ENCODE measurements around the gene CFAP57. TPM values are rescaled to one million over a fixed set of nuclear protein-coding genes. Genes with fewer than 3 reads are reported as not detected.

The CFAP57 gene
- total and polyA plus RNA-seq, 9 of the 15 experiments (the other 6 are each of a cell fraction or from before 2014, with no cell fraction given), result 0.04 to 0.22 (median 0.07) TPM; not detected in 3

- TF ChIP-seq, protein P1, sequence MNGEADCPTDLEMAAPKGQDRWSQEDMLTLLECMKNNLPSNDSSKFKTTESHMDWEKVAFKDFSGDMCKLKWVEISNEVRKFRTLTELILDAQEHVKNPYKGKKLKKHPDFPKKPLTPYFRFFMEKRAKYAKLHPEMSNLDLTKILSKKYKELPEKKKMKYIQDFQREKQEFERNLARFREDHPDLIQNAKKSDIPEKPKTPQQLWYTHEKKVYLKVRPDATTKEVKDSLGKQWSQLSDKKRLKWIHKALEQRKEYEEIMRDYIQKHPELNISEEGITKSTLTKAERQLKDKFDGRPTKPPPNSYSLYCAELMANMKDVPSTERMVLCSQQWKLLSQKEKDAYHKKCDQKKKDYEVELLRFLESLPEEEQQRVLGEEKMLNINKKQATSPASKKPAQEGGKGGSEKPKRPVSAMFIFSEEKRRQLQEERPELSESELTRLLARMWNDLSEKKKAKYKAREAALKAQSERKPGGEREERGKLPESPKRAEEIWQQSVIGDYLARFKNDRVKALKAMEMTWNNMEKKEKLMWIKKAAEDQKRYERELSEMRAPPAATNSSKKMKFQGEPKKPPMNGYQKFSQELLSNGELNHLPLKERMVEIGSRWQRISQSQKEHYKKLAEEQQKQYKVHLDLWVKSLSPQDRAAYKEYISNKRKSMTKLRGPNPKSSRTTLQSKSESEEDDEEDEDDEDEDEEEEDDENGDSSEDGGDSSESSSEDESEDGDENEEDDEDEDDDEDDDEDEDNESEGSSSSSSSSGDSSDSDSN (IDR thresholded peaks at IDR 0.05; ENCODE audit: borderline replicate concordance in 1 of 2, low read depth in 2 of 2, low read length in 2 of 2), result no peak
- TF ChIP-seq DIDO1 (tag; IDR thresholded peaks at IDR 0.05; ENCODE audit: low read depth), result peak; percentile 61; the same call in 1 of the 2 replicates
- TF ChIP-seq ZNF3 (CRISPR knock-in tag; IDR thresholded peaks at IDR 0.05), result no peak
- TF ChIP-seq CBX8 (IDR thresholded peaks at IDR 0.05; ENCODE audit: borderline replicate concordance, extremely low read depth, low read depth, low read length, poor library complexity, severe bottlenecking), result no peak
- TF ChIP-seq YY1 (IDR thresholded peaks at IDR 0.05; ENCODE audit: borderline replicate concordance in 1 of 3, control insufficient read depth in 1 of 3, extremely low read depth in 1 of 3, insufficient read depth in 3 of 3, insufficient read length in 1 of 3, insufficient replicate concordance in 2 of 3, low read depth in 1 of 3, low read length in 2 of 3), result peak in 1 of 3 experiments; percentile 73
- peak; percentile 64 to 95 (median 73) for TF ChIP-seq CTCF (IDR thresholded peaks at IDR 0.05 in 2 of 3, conservative IDR thresholded peaks at IDR 0.05 in 1 of 3; ENCODE audit: insufficient read depth in 2 of 3, low read depth in 1 of 3, low read length in 3 of 3)
- TF ChIP-seq CTBP1 (IDR thresholded peaks at IDR 0.05; ENCODE audit: borderline replicate concordance), result peak; percentile 52; the same call in 1 of the 2 replicates
- no peak for TF ChIP-seq ATF4 (CRISPR knock-in tag; IDR thresholded peaks at IDR 0.05)
- peak; percentile 95 for TF ChIP-seq JUND (IDR thresholded peaks at IDR 0.05; ENCODE audit: borderline replicate concordance, low read depth, low read length)
- peak; percentile 57; the same call in 1 of the 3 replicates for TF ChIP-seq JUND (tag; IDR thresholded peaks at IDR 0.05; ENCODE audit: borderline replicate concordance, low read depth, low read length)
- TF ChIP-seq NUFIP1 (IDR thresholded peaks at IDR 0.05; ENCODE audit: partially characterized antibody), result peak; percentile 73
- TF ChIP-seq HDAC2 (IDR thresholded peaks at IDR 0.05), result 0 out of 2 replicates have a peak, but pooled peaks have one; percentile 60
- TF ChIP-seq, protein P2, sequence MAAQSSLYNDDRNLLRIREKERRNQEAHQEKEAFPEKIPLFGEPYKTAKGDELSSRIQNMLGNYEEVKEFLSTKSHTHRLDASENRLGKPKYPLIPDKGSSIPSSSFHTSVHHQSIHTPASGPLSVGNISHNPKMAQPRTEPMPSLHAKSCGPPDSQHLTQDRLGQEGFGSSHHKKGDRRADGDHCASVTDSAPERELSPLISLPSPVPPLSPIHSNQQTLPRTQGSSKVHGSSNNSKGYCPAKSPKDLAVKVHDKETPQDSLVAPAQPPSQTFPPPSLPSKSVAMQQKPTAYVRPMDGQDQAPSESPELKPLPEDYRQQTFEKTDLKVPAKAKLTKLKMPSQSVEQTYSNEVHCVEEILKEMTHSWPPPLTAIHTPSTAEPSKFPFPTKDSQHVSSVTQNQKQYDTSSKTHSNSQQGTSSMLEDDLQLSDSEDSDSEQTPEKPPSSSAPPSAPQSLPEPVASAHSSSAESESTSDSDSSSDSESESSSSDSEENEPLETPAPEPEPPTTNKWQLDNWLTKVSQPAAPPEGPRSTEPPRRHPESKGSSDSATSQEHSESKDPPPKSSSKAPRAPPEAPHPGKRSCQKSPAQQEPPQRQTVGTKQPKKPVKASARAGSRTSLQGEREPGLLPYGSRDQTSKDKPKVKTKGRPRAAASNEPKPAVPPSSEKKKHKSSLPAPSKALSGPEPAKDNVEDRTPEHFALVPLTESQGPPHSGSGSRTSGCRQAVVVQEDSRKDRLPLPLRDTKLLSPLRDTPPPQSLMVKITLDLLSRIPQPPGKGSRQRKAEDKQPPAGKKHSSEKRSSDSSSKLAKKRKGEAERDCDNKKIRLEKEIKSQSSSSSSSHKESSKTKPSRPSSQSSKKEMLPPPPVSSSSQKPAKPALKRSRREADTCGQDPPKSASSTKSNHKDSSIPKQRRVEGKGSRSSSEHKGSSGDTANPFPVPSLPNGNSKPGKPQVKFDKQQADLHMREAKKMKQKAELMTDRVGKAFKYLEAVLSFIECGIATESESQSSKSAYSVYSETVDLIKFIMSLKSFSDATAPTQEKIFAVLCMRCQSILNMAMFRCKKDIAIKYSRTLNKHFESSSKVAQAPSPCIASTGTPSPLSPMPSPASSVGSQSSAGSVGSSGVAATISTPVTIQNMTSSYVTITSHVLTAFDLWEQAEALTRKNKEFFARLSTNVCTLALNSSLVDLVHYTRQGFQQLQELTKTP (IDR thresholded peaks at IDR 0.05; ENCODE audit: low read depth in 1 of 2, partially characterized antibody in 2 of 2), result peak in 1 of 2 experiments; percentile 46
- no peak for TF ChIP-seq POU5F1 (IDR thresholded peaks at IDR 0.05; ENCODE audit: borderline replicate concordance, low read depth, low read length, partially characterized antibody)
- TF ChIP-seq LEF1 (IDR thresholded peaks at IDR 0.05), result peak; percentile 55; the same call in 1 of the 2 replicates
- TF ChIP-seq ZNF121 (CRISPR knock-in tag; conservative IDR thresholded peaks at IDR 0.05), result no peak
These were observed 28.7 kb upstream of the CFAP57 start (continued) for GRCh38 chr1:43143441-43143888.

Measured in K562 (cell line).